GM12878 (cell line): Measurements from ENCODE around the gene PTCD2. TPM values are rescaled to one million over a fixed set of nuclear protein-coding genes. Genes with fewer than 3 reads are reported as not detected.
A peak's percentile ranks its signal among the peaks of the same experiment; 100 is the strongest.
"Not testable (repeated sequence)": the region's sequence is repeated elsewhere in the genome, so short reads cannot be mapped to it uniquely, and the experiment has no call there.

Experiments
- ATAC-seq: fragments of 200-7000 bp; cut with Tn5 transposase; 3 replicates; pipeline ENCODE4 v1.9.1; 2020; ENCODE audit warnings: mild to moderate bottlenecking, moderate library complexity
- BruUV-seq: library from RNA; stranded (reverse); fragments of 400-500 nt; replicated peaks from 2 replicates; lab custom pipeline; 2021; lab: Mats Ljungman, UMichigan
- CTCF ChIA-PET: fragments of 300-600 bp; sonication (Branson Sonifier 250); formaldehyde crosslinking; extraction: SDS; loops from one replicate; lab custom pipeline; 2021; ENCODE audit warnings: inconsistent platforms; lab: Yijun Ruan, JAX
- POLR2A ChIA-PET: fragments of 350-600 bp; formaldehyde crosslinking; extraction: SDS; loops from one replicate; lab custom pipeline; 2021; ENCODE audit warnings: inconsistent platforms; lab: Charles Lee
- RAD21 ChIA-PET: fragments of 300-600 bp; sonication (Branson Sonifier 250); formaldehyde crosslinking; loops from one replicate; lab custom pipeline; 2023; ENCODE audit warnings: antibody characterized with exemption; ENCODE audit not compliant: unreplicated experiment; lab: Charles Lee
- SMC1A ChIA-PET: fragments of 300-600 bp; sonication (Branson Sonifier 250); formaldehyde crosslinking; loops from one replicate; lab custom pipeline; 2023; ENCODE audit not compliant: unreplicated experiment, uncharacterized antibody; lab: Charles Lee
- DNase-seq: peaks from one replicate; pipeline ENCODE4 v3.0.0-alpha.2; 2011; ENCODE audit warnings: low read depth, low spot score
- FAIRE-seq: peaks from 3 replicates; lab custom pipeline; 2011; peaks lifted over from hg19 to GRCh38; lab: Jason Lieb, UNC
- H2AFZ ChIP-seq: 2 replicates; pipeline ENCODE4 v1.6.0; 2011; ENCODE audit warnings: low read depth, low read length, control low read depth; ENCODE audit not compliant: control insufficient read depth
- H3K27ac ChIP-seq: 2 replicates; pipeline ENCODE4 v1.5.1; 2011; ENCODE audit warnings: control low read depth; ENCODE audit not compliant: control insufficient read depth, insufficient read depth
- H3K27me3 ChIP-seq, 2 experiments: replicated peaks in 1 of 2; 2 replicates each; pipeline versions ENCODE4 v1.6.0 to v1.6.1; 2011; ENCODE audit warnings: low read length in 1 of 2; ENCODE audit not compliant: control insufficient read depth in 2 of 2, insufficient read depth in 2 of 2
- H3K36me3 ChIP-seq, 2 experiments: 2 replicates each; pipeline ENCODE4 v1.5.1; 2011; ENCODE audit warnings: low read length in 1 of 2; ENCODE audit not compliant: control insufficient read depth in 2 of 2, insufficient read depth in 2 of 2
- H3K4me1 ChIP-seq: 2 replicates; pipeline ENCODE4 v1.6.1; 2011; ENCODE audit warnings: mild to moderate bottlenecking, low read length, moderate library complexity, mixed read lengths; ENCODE audit not compliant: control insufficient read depth, insufficient read depth
- H3K4me2 ChIP-seq: 2 replicates; pipeline ENCODE4 v1.6.0; 2011; ENCODE audit warnings: control low read depth; ENCODE audit not compliant: control insufficient read depth, insufficient read depth
- H3K4me3 ChIP-seq: fragments of 200-600 bp; sonication (generic); 2 replicates; pipeline ENCODE4 v1.5.1; 2016
- H3K79me2 ChIP-seq: 2 replicates; pipeline ENCODE4 v1.6.0; 2011; ENCODE audit warnings: low read length; ENCODE audit not compliant: control insufficient read depth, insufficient read depth
- H3K9ac ChIP-seq: 2 replicates; pipeline ENCODE4 v1.8.0; 2011; ENCODE audit warnings: low read length, control low read depth, mixed read lengths; ENCODE audit not compliant: control insufficient read depth, insufficient read depth
- H3K9me3 ChIP-seq: replicated peaks from 3 replicates; pipeline ENCODE4 v1.5.1; 2011; ENCODE audit warnings: mild to moderate bottlenecking, low read length; ENCODE audit not compliant: control insufficient read depth, insufficient read depth
- H4K20me1 ChIP-seq: 2 replicates; pipeline ENCODE4 v1.6.0; 2011; ENCODE audit not compliant: control insufficient read depth, insufficient read depth
- CEBPB ChIP-seq, 2 experiments: fragments of 150-350 bp in 1 of 2; IDR thresholded peaks; 2 replicates each; pipeline ENCODE4 v1.6.1; 2012 to 2014; ENCODE audit warnings: low read depth in 2 of 2, low read length in 2 of 2, borderline replicate concordance in 1 of 2, inconsistent platforms in 1 of 2
- NFXL1 ChIP-seq: fragments of 450-650 bp; IDR thresholded peaks from 2 replicates; pipeline ENCODE4 v1.6.1; 2017; ENCODE audit warnings: antibody characterized with exemption, mild to moderate bottlenecking, borderline replicate concordance
- RAD21 ChIP-seq: IDR thresholded peaks from 2 replicates; pipeline ENCODE4 v1.6.1; 2011; ENCODE audit warnings: mild to moderate bottlenecking, low read depth, low read length, moderate library complexity; ENCODE audit not compliant: insufficient read depth
- WGBS: methylation state at CpG from one replicate; pipeline ENCODE4 v1.1.6; 2016; ENCODE audit warnings: low lambda C conversion rate; ENCODE audit not compliant: insufficient replicate concordance, insufficient coverage; ENCODE audit errors: missing lambda C conversion rate; 5-methylcytosine and 5-hydroxymethylcytosine counted together
- in situ Hi-C: fragments of 300-500 bp; cut with MboI; formaldehyde crosslinking; loops from 9 replicates; pipeline ENCODE4 v1.14.3; 2018; ENCODE audit warnings: mixed read lengths
- intact Hi-C: fragments of 100-400 bp; cut with micrococcal nuclease; formaldehyde crosslinking; loops from one replicate; pipeline ENCODE4 v1.14.2; 2022; ENCODE audit not compliant: unreplicated experiment
- polyA plus RNA-seq, 11 experiments: library from polyadenylated mRNA; depleted of rRNA in 4 of 11; unstranded in 6 of 11; stranded (reverse) in 5 of 11; fragments of >200 nt; fragmentation: Nextera tagmentation in 4 of 11; fragmentation: Illumina TruSeq in 1 of 11; extraction: Ambion mirVana in 4 of 11; extraction: Trizol in 1 of 11; gene quantifications; 1 replicate in 1 of 11; 2 replicates in 10 of 11; pipeline versions ENCODE4 v1.2.1 to v1.2.3, GENCODE V29; 2011 to 2016; ENCODE audit warnings: inconsistent platforms in 2 of 11, missing spikeins in 2 of 11, low read depth in 1 of 11
- total RNA-seq, 4 experiments: library from RNA; depleted of rRNA in 3 of 4; stranded (reverse); fragments of >200 nt in 3 of 4; fragmentation: Illumina TruSeq in 1 of 4; extraction: Trizol in 1 of 4; gene quantifications; 2 replicates each; pipeline versions ENCODE4 v1.2.1 to v1.2.3, GENCODE V29; 2013 to 2021
- TF ChIP-seq, protein P1 (sequence below): IDR thresholded peaks from 2 replicates; pipeline ENCODE4 v1.6.1; 2012; ENCODE audit warnings: improper control_type of control experiment, low read depth, low read length; ENCODE audit not compliant: insufficient replicate concordance
- TF ChIP-seq, protein P2 (sequence below), 3 experiments: IDR thresholded peaks in 2 of 3; conservative IDR thresholded peaks in 1 of 3; 2 replicates each; pipeline ENCODE4 v1.5.1; 2011; ENCODE audit warnings: low read depth in 3 of 3, low read length in 3 of 3, mild to moderate bottlenecking in 3 of 3, control low read depth in 2 of 3, moderate library complexity in 2 of 3, inconsistent platforms in 1 of 3, mixed read lengths in 1 of 3; ENCODE audit not compliant: control insufficient read depth in 2 of 3, insufficient read depth in 1 of 3; ENCODE audit errors: extremely low read depth in 1 of 3

Gene PTCD2
- total and polyA plus RNA-seq, 10 of the 15 experiments (the other 5 are each of a cell fraction or from before 2014, with no cell fraction given) = 8.7 to 15.0 (median 11.9) TPM

DNA sequence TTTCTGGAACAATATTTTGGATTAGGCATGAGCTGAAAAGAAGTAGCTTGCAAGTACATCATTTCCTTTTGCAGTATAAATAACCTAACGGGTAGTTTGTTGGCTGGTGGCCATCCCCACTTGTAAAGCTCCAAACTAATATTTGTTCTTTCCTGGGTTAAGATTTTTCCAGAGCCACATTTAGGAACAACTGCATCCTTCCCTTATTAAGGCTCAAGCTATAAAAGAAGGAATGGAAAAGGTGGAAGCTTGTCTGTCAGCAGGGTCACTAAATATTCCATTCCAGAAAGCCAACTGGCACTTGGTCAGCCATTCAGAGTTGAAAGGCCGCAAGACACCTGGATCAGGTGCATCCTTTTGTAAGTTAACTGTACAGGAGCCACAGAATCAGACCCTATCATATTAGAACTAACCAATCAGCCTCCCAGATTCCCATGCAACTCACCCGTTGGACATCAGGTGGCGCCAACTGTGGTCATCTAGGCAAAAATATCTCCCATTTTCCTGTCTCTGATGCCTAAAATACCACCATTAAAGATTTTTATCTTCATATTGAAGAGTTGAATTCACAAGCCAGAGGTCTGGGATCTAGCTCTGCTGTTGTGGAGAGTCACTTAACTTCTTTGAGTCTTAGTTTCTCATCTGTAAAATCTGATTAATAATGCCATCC, 82.9 kb downstream of the PTCD2 start:
- DNase-seq (no peak), FAIRE-seq (no peak), ATAC-seq (no peak)
- RAD21 ChIA-PET = interaction anchor here (0.8 to 5.0 kb wide), 4 partner anchors 37 to 120 kb away, joined by 3 to 33 read pairs (median 3); no protein-coding TSS in a partner anchor
- H2AFZ ChIP-seq = no peak overlapping the region
- TF ChIP-seq, protein P1, sequence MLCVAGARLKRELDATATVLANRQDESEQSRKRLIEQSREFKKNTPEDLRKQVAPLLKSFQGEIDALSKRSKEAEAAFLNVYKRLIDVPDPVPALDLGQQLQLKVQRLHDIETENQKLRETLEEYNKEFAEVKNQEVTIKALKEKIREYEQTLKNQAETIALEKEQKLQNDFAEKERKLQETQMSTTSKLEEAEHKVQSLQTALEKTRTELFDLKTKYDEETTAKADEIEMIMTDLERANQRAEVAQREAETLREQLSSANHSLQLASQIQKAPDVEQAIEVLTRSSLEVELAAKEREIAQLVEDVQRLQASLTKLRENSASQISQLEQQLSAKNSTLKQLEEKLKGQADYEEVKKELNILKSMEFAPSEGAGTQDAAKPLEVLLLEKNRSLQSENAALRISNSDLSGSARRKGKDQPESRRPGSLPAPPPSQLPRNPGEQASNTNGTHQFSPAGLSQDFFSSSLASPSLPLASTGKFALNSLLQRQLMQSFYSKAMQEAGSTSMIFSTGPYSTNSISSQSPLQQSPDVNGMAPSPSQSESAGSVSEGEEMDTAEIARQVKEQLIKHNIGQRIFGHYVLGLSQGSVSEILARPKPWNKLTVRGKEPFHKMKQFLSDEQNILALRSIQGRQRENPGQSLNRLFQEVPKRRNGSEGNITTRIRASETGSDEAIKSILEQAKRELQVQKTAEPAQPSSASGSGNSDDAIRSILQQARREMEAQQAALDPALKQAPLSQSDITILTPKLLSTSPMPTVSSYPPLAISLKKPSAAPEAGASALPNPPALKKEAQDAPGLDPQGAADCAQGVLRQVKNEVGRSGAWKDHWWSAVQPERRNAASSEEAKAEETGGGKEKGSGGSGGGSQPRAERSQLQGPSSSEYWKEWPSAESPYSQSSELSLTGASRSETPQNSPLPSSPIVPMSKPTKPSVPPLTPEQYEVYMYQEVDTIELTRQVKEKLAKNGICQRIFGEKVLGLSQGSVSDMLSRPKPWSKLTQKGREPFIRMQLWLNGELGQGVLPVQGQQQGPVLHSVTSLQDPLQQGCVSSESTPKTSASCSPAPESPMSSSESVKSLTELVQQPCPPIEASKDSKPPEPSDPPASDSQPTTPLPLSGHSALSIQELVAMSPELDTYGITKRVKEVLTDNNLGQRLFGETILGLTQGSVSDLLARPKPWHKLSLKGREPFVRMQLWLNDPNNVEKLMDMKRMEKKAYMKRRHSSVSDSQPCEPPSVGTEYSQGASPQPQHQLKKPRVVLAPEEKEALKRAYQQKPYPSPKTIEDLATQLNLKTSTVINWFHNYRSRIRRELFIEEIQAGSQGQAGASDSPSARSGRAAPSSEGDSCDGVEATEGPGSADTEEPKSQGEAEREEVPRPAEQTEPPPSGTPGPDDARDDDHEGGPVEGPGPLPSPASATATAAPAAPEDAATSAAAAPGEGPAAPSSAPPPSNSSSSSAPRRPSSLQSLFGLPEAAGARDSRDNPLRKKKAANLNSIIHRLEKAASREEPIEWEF = no peak
- no peak for TF ChIP-seq CEBPB (IDR thresholded peaks at IDR 0.05; ENCODE audit: borderline replicate concordance in 1 of 2, low read depth in 2 of 2, low read length in 2 of 2)
- no peak for TF ChIP-seq NFXL1
- 0 out of 2 replicates have a peak, but pooled peaks have one; percentile 1 for TF ChIP-seq RAD21
- TF ChIP-seq, protein P2, sequence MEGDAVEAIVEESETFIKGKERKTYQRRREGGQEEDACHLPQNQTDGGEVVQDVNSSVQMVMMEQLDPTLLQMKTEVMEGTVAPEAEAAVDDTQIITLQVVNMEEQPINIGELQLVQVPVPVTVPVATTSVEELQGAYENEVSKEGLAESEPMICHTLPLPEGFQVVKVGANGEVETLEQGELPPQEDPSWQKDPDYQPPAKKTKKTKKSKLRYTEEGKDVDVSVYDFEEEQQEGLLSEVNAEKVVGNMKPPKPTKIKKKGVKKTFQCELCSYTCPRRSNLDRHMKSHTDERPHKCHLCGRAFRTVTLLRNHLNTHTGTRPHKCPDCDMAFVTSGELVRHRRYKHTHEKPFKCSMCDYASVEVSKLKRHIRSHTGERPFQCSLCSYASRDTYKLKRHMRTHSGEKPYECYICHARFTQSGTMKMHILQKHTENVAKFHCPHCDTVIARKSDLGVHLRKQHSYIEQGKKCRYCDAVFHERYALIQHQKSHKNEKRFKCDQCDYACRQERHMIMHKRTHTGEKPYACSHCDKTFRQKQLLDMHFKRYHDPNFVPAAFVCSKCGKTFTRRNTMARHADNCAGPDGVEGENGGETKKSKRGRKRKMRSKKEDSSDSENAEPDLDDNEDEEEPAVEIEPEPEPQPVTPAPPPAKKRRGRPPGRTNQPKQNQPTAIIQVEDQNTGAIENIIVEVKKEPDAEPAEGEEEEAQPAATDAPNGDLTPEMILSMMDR (IDR thresholded peaks at IDR 0.05 in 2 of 3, conservative IDR thresholded peaks at IDR 0.05 in 1 of 3; ENCODE audit: control insufficient read depth in 2 of 3, extremely low read depth in 1 of 3, insufficient read depth in 1 of 3, low read depth in 3 of 3, low read length in 3 of 3) = peak in 1 of 3 experiments; percentile 18; a peak in 2 of 6 replicates
- no TSS peak for BruUV-seq
- no peaks in the 10 kb centered on the region for H4K20me1 ChIP-seq
- H3K27ac ChIP-seq = no peak overlapping the region
- no peak overlapping the region for H3K4me2 ChIP-seq
- H3K36me3 ChIP-seq = no peaks in the 10 kb centered on the region
- H3K9me3 ChIP-seq = peaks cover 24% of the 10 kb centered on the region
- H3K9ac ChIP-seq = no peak overlapping the region
- SMC1A ChIA-PET = interaction anchor here (1.0 to 7.0 kb wide), 10 partner anchors 9 to 121 kb away, joined by 3 to 74 read pairs (median 4); no protein-coding TSS in a partner anchor
- POLR2A ChIA-PET = no interaction called here
- 29% methylated on average over 4 of the region's 4 CpGs for WGBS
- in situ Hi-C loops = no loop called here
- no peaks in the 10 kb centered on the region for H3K27me3 ChIP-seq
- no peaks in the 10 kb centered on the region for H3K4me1 ChIP-seq
- CTCF ChIA-PET = interaction anchor here (0.6 to 22.6 kb wide), 14 partner anchors 8 to 208 kb away, joined by 3 to 323 read pairs (median 4); no protein-coding TSS in a partner anchor
- intact Hi-C loops = no loop called here
- H3K79me2 ChIP-seq = no peaks in the 10 kb centered on the region
- no peak overlapping the region for H3K4me3 ChIP-seq

DNA sequence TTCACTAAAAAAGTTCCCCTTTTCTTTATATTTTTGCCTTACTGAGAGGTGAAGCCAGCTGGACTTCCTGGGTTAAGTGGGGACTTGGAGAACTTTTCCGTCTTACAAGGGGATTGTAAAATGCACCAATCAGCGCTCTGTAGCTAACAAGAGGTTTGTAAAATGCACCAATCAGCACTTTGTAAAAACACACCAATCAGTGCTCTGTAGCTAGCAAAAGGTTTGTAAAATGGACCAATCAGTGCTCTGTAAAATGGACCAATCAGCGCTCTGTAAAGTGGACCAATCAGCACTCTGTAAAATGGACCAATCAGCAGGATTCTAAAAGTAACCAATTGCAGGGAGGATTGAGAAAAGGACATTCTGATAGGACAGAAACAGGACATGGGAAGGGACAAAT, 84.6 kb downstream of the PTCD2 start:
- ChIA-PET SMC1A (interaction anchor here (0.8 to 7.0 kb wide), 10 partner anchors 9 to 119 kb away, joined by 3 to 74 read pairs (median 5); no protein-coding TSS in a partner anchor), CTCF (interaction anchor here (1.0 to 22.6 kb wide), 4 partner anchors 10 to 122 kb away, joined by 3 to 323 read pairs (median 4); no protein-coding TSS in a partner anchor), RAD21 (interaction anchor here (1.2 to 5.0 kb wide), 2 partner anchors 17 to 118 kb away, joined by 3 to 33 read pairs; no protein-coding TSS in a partner anchor)
- H3K36me3 ChIP-seq, H3K4me1 ChIP-seq, H3K27me3 ChIP-seq, BruUV-seq, FAIRE-seq, H3K4me3 ChIP-seq, ATAC-seq, intact Hi-C loops, H2AFZ ChIP-seq, in situ Hi-C loops, H3K27ac ChIP-seq, H3K79me2 ChIP-seq, DNase-seq, H4K20me1 ChIP-seq, POLR2A ChIA-PET, H3K9ac ChIP-seq, H3K4me2 ChIP-seq: not testable (repeated sequence)
- H3K9me3 ChIP-seq = peaks cover 24% of the 10 kb centered on the region
- 83% methylated on average over 3 of the region's 3 CpGs for WGBS
